Measurements from ENCODE around the gene TXK. TPM values are rescaled to one million over a fixed set of nuclear protein-coding genes. Genes with fewer than 3 reads are reported as not detected.

Gene TXK
- polyA plus RNA-seq, 1 of the 3 experiments (the other 2 are of a cell fraction): 0.61 TPM

- Histone ChIP-seq H3K36me3 (replicated peaks in 1 of 2; ENCODE audit: control insufficient read depth in 1 of 2, insufficient read depth in 2 of 2, low read length in 1 of 2) (no peaks in the 10 kb centered on the region), H3K4me3 (ENCODE audit: low read depth in 2 of 2, low read length in 1 of 2) (no peak overlapping the region), H3K79me2 (ENCODE audit: insufficient read depth) (no peaks in the 10 kb centered on the region), H3K27ac (ENCODE audit: low read depth in 2 of 2, low read length in 1 of 2) (no peak overlapping the region), H3K4me1 (ENCODE audit: control insufficient read depth in 1 of 2, insufficient read depth in 2 of 2, low read depth in 1 of 2, low read length in 1 of 2) (no peaks in the 10 kb centered on the region), H3K9me2 (no peaks in the 10 kb centered on the region), H3K9me3 (no peaks in the 10 kb centered on the region), H3K4me2 (no peak overlapping the region), H4K20me1 (ENCODE audit: insufficient read depth) (no peaks in the 10 kb centered on the region), H2AFZ (ENCODE audit: low read depth) (no peak overlapping the region), H3K27me3 (ENCODE audit: insufficient read depth) (no peaks in the 10 kb centered on the region), H3K9ac (no peak overlapping the region), H3F3A (replicated peaks; ENCODE audit: insufficient read depth) (no peaks in the 10 kb centered on the region)
- POLR2A ChIA-PET: no interaction called here
- no peak for DNase-seq
- 82% methylated on average over 9 of the region's 9 CpGs for WGBS (ENCODE audit: low lambda C conversion rate)
- CTCF ChIA-PET: no interaction called here
- TF ChIP-seq IRF3 (IDR thresholded peaks at IDR 0.05; ENCODE audit: low read depth, low read length): no peak
- TF ChIP-seq ELF1 (IDR thresholded peaks at IDR 0.05): no peak
- TF ChIP-seq RXRA (IDR thresholded peaks at IDR 0.05; ENCODE audit: borderline replicate concordance, low read depth): no peak
- TF ChIP-seq SIN3A (IDR thresholded peaks at IDR 0.05; ENCODE audit: borderline replicate concordance, low read depth, low read length): no peak
- TF ChIP-seq FOXM1 (IDR thresholded peaks at IDR 0.05; ENCODE audit: low read depth): no peak
- no peak for TF ChIP-seq MXI1 (IDR thresholded peaks at IDR 0.05; ENCODE audit: low read depth, low read length)
- no peak for TF ChIP-seq EZH2phosphoT487 (IDR thresholded peaks at IDR 0.05; ENCODE audit: borderline replicate concordance, low read depth)
- no peak for TF ChIP-seq CHD2 (IDR thresholded peaks at IDR 0.05; ENCODE audit: low read length, partially characterized antibody)
- TF ChIP-seq TAF1 (IDR thresholded peaks at IDR 0.05; ENCODE audit: borderline replicate concordance, low read depth, low read length): no peak
- TF ChIP-seq RCOR1 (IDR thresholded peaks at IDR 0.05; ENCODE audit: low read length): no peak
- TF ChIP-seq SMC3 (IDR thresholded peaks at IDR 0.05; ENCODE audit: low read depth, low read length): no peak
- no peak for TF ChIP-seq YY1 (IDR thresholded peaks at IDR 0.05; ENCODE audit: low read depth)
- no peak for TF ChIP-seq PBX3 (IDR thresholded peaks at IDR 0.05)
These were observed 66.5 kb downstream of the TXK start for GRCh38 chr4:48067536-48067935.

GRCh38 chr4:48065587-48066052 lies 68.4 kb downstream of the TXK start:
- no peak overlapping the region for H3K4me3 ChIP-seq (ENCODE audit: low read depth in 2 of 2, low read length in 1 of 2)
- no peaks in the 10 kb centered on the region for H3K9me2 ChIP-seq
- WGBS (ENCODE audit: low lambda C conversion rate): 94% methylated on average over 1 of the region's 1 CpG
- no peak overlapping the region for H3K9ac ChIP-seq
- H4K20me1 ChIP-seq (ENCODE audit: insufficient read depth): no peaks in the 10 kb centered on the region
- no peak overlapping the region for H3K4me2 ChIP-seq
- ChIA-PET CTCF (interaction anchor here (1.6 kb wide), 1 partner anchor 22 kb away, joined by 6 read pairs; no protein-coding TSS in a partner anchor), POLR2A (interaction anchor here (0.7 kb wide), 1 partner anchor 356 kb away, joined by 3 read pairs; no protein-coding TSS in a partner anchor)
- DNase-seq: no peak
- no peak overlapping the region for H3K27ac ChIP-seq (ENCODE audit: low read depth in 2 of 2, low read length in 1 of 2)
- H3K9me3 ChIP-seq: no peaks in the 10 kb centered on the region
- TF ChIP-seq FOXM1 (IDR thresholded peaks at IDR 0.05; ENCODE audit: low read depth) (no peak), RAD21 (IDR thresholded peaks at IDR 0.05; ENCODE audit: low read length) (no peak), TAF1 (IDR thresholded peaks at IDR 0.05; ENCODE audit: borderline replicate concordance, low read depth, low read length) (no peak), EP300 (IDR thresholded peaks at IDR 0.05; ENCODE audit: borderline replicate concordance in 1 of 2, low read depth in 1 of 2, low read length in 1 of 2) (no peak), MAX (IDR thresholded peaks at IDR 0.05; ENCODE audit: low read depth) (no peak), USF1 (IDR thresholded peaks at IDR 0.05; ENCODE audit: borderline replicate concordance, low read depth) (no peak), GATA2 (CRISPR knock-in tag; IDR thresholded peaks at IDR 0.05) (no peak), MEF2A (IDR thresholded peaks at IDR 0.05; ENCODE audit: borderline replicate concordance, low read depth) (no peak), CTCF (IDR thresholded peaks at IDR 0.05) (no peak)
- no peaks in the 10 kb centered on the region for H3K27me3 ChIP-seq (ENCODE audit: insufficient read depth)
- H3K79me2 ChIP-seq (ENCODE audit: insufficient read depth): no peaks in the 10 kb centered on the region
- no peaks in the 10 kb centered on the region for H3F3A ChIP-seq (replicated peaks; ENCODE audit: insufficient read depth)
- no peaks in the 10 kb centered on the region for H3K36me3 ChIP-seq (replicated peaks in 1 of 2; ENCODE audit: control insufficient read depth in 1 of 2, insufficient read depth in 2 of 2, low read length in 1 of 2)
- no peak overlapping the region for H2AFZ ChIP-seq (ENCODE audit: low read depth)
- H3K4me1 ChIP-seq (ENCODE audit: control insufficient read depth in 1 of 2, insufficient read depth in 2 of 2, low read depth in 1 of 2, low read length in 1 of 2): no peaks in the 10 kb centered on the region
